HG03571 (cell line): ENCODE results near the gene ACTR3.
"Not testable (repeated sequence)": the region's sequence is repeated elsewhere in the genome, so short reads cannot be mapped to it uniquely, and the experiment has no call there.

ENCODE experiments used
- ATAC-seq: cut with Tn5 transposase; IDR thresholded peaks from one replicate; pipeline ENCODE4 v1.9.1; 2021; ENCODE audit not compliant: unreplicated experiment

Gene ACTR3

GRCh38 chr2:113889471-113890252 is at the start of gene ACTR3:
TSS of gene ACTR3 (plus strand) at chr2:113890089. CDS start at chr2:113890280, 191 bp downstream.
- peak; percentile 50 for ATAC-seq

GRCh38 chr2:113840518-113840917 is 49.4 kb upstream of the ACTR3 start:
- no peak for ATAC-seq

GRCh38 chr2:113842919-113843736 is 46.8 kb upstream of the ACTR3 start:
- ATAC-seq: no peak

GRCh38 chr2:113843737-113844050 is 46.2 kb upstream of the ACTR3 start:
- ATAC-seq: not testable (repeated sequence)

GRCh38 chr2:113845261-113845660 is 44.6 kb upstream of the ACTR3 start:
- no peak for ATAC-seq

- not testable (repeated sequence) for ATAC-seq
Measured at GRCh38 chr2:113845796-113846195, 44.1 kb upstream of the ACTR3 start.

GRCh38 chr2:113846429-113846828 is 43.5 kb upstream of the ACTR3 start:
- ATAC-seq: no peak

- ATAC-seq: no peak
Measured at GRCh38 chr2:113847144-113847543, 42.7 kb upstream of the ACTR3 start.

- no peak for ATAC-seq
Measured at GRCh38 chr2:113848758-113849415, 41.0 kb upstream of the ACTR3 start.

GRCh38 chr2:113850687-113851086 is 39.2 kb upstream of the ACTR3 start:
- ATAC-seq: no peak

GRCh38 chr2:113851640-113852039 is 38.2 kb upstream of the ACTR3 start:
- no peak for ATAC-seq

GRCh38 chr2:113854208-113854607 is 35.7 kb upstream of the ACTR3 start:
- ATAC-seq: no peak

GRCh38 chr2:113854970-113855740 is 34.7 kb upstream of the ACTR3 start:
- no peak for ATAC-seq

- no peak for ATAC-seq
Measured at GRCh38 chr2:113857464-113857863, 32.4 kb upstream of the ACTR3 start.

GRCh38 chr2:113858764-113859163 is 31.1 kb upstream of the ACTR3 start:
- no peak for ATAC-seq

- ATAC-seq: no peak
Measured at GRCh38 chr2:113861740-113862139, 28.1 kb upstream of the ACTR3 start.

GRCh38 chr2:113863144-113863543 is 26.7 kb upstream of the ACTR3 start:
- ATAC-seq: no peak

- ATAC-seq: no peak
Measured at GRCh38 chr2:113867571-113867970, 22.3 kb upstream of the ACTR3 start.

GRCh38 chr2:113869253-113869652 is 20.6 kb upstream of the ACTR3 start:
- no peak for ATAC-seq

- no peak for ATAC-seq
Measured at GRCh38 chr2:113872201-113872600, 17.7 kb upstream of the ACTR3 start.

GRCh38 chr2:113873867-113874266 is 16.0 kb upstream of the ACTR3 start:
- no peak for ATAC-seq
